OCI-LY7 (cell line): Measurements from ENCODE around the gene PDZD2. TPM values are rescaled to one million over a fixed set of nuclear protein-coding genes. Genes with fewer than 3 reads are reported as not detected.

Experiments
- BruUV-seq: library from RNA; stranded (reverse); fragments of 400-500 nt; replicated peaks from 2 replicates; lab custom pipeline; 2021; lab: Mats Ljungman, UMichigan
- CTCF ChIA-PET: fragments of 300-600 bp; sonication (Branson Sonifier 250); formaldehyde crosslinking; loops from one replicate; lab custom pipeline; 2022; ENCODE audit warnings: antibody characterized with exemption; ENCODE audit not compliant: unreplicated experiment; lab: Charles Lee
- POLR2A ChIA-PET: fragments of 300-600 bp; sonication (Branson Sonifier 250); formaldehyde crosslinking; loops from one replicate; lab custom pipeline; 2022; ENCODE audit warnings: antibody characterized with exemption; lab: Charles Lee
- DNase-seq: peaks from one replicate; pipeline ENCODE4 v3.0.0-alpha.2; 2015; ENCODE audit warnings: low spot score
- H2AFZ ChIP-seq: fragments of 200-600 bp; sonication (generic), shearing (Covaris generic); 2 replicates; pipeline ENCODE4 v1.6.1; 2014; ENCODE audit warnings: mild to moderate bottlenecking, antibody characterized with exemption, low read length, moderate library complexity
- H3K27ac ChIP-seq: fragments of 200-600 bp; sonication (generic); 2 replicates; pipeline ENCODE4 v1.5.1; 2014; ENCODE audit warnings: mixed run types, low read depth, mild to moderate bottlenecking, moderate library complexity, low read length, inconsistent platforms; ENCODE audit not compliant: poor library complexity, severe bottlenecking
- H3K36me3 ChIP-seq: fragments of 200-600 bp; sonication (generic); 2 replicates; pipeline ENCODE4 v1.6.1; 2014; ENCODE audit warnings: mild to moderate bottlenecking, antibody characterized with exemption, low read length, moderate library complexity, mixed read lengths; ENCODE audit not compliant: insufficient read depth
- H3K4me1 ChIP-seq: fragments of 200-600 bp; sonication (generic); 2 replicates; pipeline ENCODE4 v1.5.1; 2014; ENCODE audit warnings: mild to moderate bottlenecking, low read length; ENCODE audit not compliant: insufficient read depth, poor library complexity, severe bottlenecking
- H3K4me2 ChIP-seq: fragments of 200-600 bp; sonication (generic); 2 replicates; pipeline ENCODE4 v1.6.1; 2014; ENCODE audit warnings: mild to moderate bottlenecking, low read length
- H3K4me3 ChIP-seq: fragments of 200-600 bp; sonication (generic); 2 replicates; pipeline ENCODE4 v1.5.1; 2014; ENCODE audit warnings: mild to moderate bottlenecking, low read depth, low read length; ENCODE audit not compliant: poor library complexity, severe bottlenecking
- H3K79me2 ChIP-seq: fragments of 200-600 bp; sonication (generic); 2 replicates; pipeline ENCODE4 v1.6.1; 2016; ENCODE audit warnings: low read depth, mild to moderate bottlenecking, low read length, moderate library complexity, mixed read lengths; ENCODE audit not compliant: insufficient read depth
- H3K9me2 ChIP-seq: fragments of 200-600 bp; sonication (generic); 2 replicates; pipeline ENCODE4 v1.6.1; 2016; ENCODE audit warnings: mild to moderate bottlenecking, low read length, mixed read lengths; ENCODE audit not compliant: insufficient read depth
- H3K9me3 ChIP-seq: fragments of 200-600 bp; sonication (generic); 2 replicates; pipeline ENCODE4 v1.6.1; 2014; ENCODE audit warnings: mild to moderate bottlenecking, mixed run types, low read length, mixed read lengths
- H4K20me1 ChIP-seq: fragments of 200-600 bp; sonication (generic); 2 replicates; pipeline ENCODE4 v1.6.1; 2014; ENCODE audit warnings: mild to moderate bottlenecking, antibody characterized with exemption, low read length, moderate library complexity, mixed read lengths; ENCODE audit not compliant: insufficient read depth
- CTCF ChIP-seq: fragments of 200-600 bp; sonication (generic); conservative IDR thresholded peaks from 2 replicates; pipeline ENCODE4 v1.5.1; 2014; ENCODE audit warnings: mild to moderate bottlenecking, antibody characterized with exemption, low read length, moderate library complexity, mixed read lengths
- EZH2phosphoT487 ChIP-seq: fragments of 200-600 bp; sonication (generic); IDR thresholded peaks from 2 replicates; pipeline ENCODE4 v1.6.1; 2018; ENCODE audit warnings: low read depth, borderline replicate concordance, mild to moderate bottlenecking, mixed run types, antibody characterized with exemption, low read length, moderate library complexity, mixed read lengths
- intact Hi-C: fragments of 100-400 bp; cut with micrococcal nuclease; formaldehyde crosslinking; loops from one replicate; pipeline ENCODE4 v1.10.0; 2022; ENCODE audit not compliant: unreplicated experiment
- total RNA-seq, 2 experiments: library from RNA; depleted of rRNA in 1 of 2; stranded (reverse); fragments of >200 nt in 1 of 2; shearing (Covaris generic) in 1 of 2; gene quantifications; 2 replicates each; pipeline ENCODE4 v1.2.3, GENCODE V29; 2014 to 2022

The PDZD2 gene
- total RNA-seq, 2 experiments from 2014 or later: 8.6 to 10.6 TPM

DNA sequence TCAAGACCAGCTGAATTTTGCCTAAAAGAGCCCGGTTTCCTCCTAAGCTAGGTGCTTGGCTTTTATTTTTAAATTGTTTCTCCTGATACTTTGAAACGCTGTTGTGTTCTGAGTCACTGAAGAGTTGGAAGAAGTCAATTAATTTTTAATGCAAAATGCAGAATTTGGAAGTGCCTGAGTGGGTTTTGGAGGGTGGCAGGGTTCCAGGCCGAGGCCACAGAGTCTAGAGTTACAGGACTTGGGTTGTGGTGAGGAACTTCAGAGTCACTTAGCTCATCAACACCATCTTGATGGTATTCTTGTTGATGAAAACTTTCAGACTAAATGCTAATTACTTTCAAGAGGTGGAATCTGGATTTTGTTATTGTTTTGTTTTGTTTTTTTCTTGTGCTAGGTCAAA is 130.6 kb downstream of the PDZD2 start:
- ChIA-PET CTCF (no interaction called here), POLR2A (interaction anchor here (0.6 to 0.8 kb wide), 2 partner anchors 204 to 301 kb away, joined by 3 read pairs; no protein-coding TSS in a partner anchor)
- no peak overlapping the region for H3K4me3 ChIP-seq
- peaks cover 8% of the 10 kb centered on the region for H3K4me1 ChIP-seq
- no peak overlapping the region for H2AFZ ChIP-seq
- H3K4me2 ChIP-seq: no peak overlapping the region
- H3K27ac ChIP-seq: no peak overlapping the region
- intact Hi-C loops: no loop called here
- DNase-seq: no peak
- no peaks in the 10 kb centered on the region for H3K36me3 ChIP-seq
- H3K79me2 ChIP-seq: no peaks in the 10 kb centered on the region
- no peaks in the 10 kb centered on the region for H4K20me1 ChIP-seq
- H3K9me2 ChIP-seq: no peaks in the 10 kb centered on the region
- BruUV-seq: no TSS peak
- H3K9me3 ChIP-seq: no peaks in the 10 kb centered on the region
- no peak for TF ChIP-seq CTCF

GRCh38 chr5:31770132-31770720 is 131.3 kb downstream of the PDZD2 start:
- Histone ChIP-seq H3K36me3 (no peaks in the 10 kb centered on the region), H3K4me2 (no peak overlapping the region), H3K4me1 (peaks cover 8% of the 10 kb centered on the region), H2AFZ (no peak overlapping the region), H3K9me3 (no peaks in the 10 kb centered on the region), H3K79me2 (no peaks in the 10 kb centered on the region), H3K9me2 (no peaks in the 10 kb centered on the region), H3K27ac (no peak overlapping the region), H3K4me3 (no peak overlapping the region), H4K20me1 (no peaks in the 10 kb centered on the region)
- ChIA-PET POLR2A (interaction anchor here (0.6 to 1.1 kb wide), 4 partner anchors 13 to 300 kb away, joined by 3 to 6 read pairs (median 3); no protein-coding TSS in a partner anchor), CTCF (no interaction called here)
- intact Hi-C loops: no loop called here
- BruUV-seq: no TSS peak
- TF ChIP-seq EZH2phosphoT487 (no peak), CTCF (no peak)
- no peak for DNase-seq

- H3K4me3 ChIP-seq: no peak overlapping the region
- H3K27ac ChIP-seq: no peak overlapping the region
- peak overlapping the region; percentile 20; the same call in 1 of the 2 replicates for H2AFZ ChIP-seq
- H3K9me2 ChIP-seq: no peaks in the 10 kb centered on the region
- H3K9me3 ChIP-seq: no peaks in the 10 kb centered on the region
- intact Hi-C loops: no loop called here
- DNase-seq: no peak
- no peaks in the 10 kb centered on the region for H3K79me2 ChIP-seq
- H3K4me2 ChIP-seq: peak overlapping the region; percentile 7; the same call in 1 of the 2 replicates
- no peak for TF ChIP-seq EZH2phosphoT487
- no peak for TF ChIP-seq CTCF
- H3K36me3 ChIP-seq: no peaks in the 10 kb centered on the region
- ChIA-PET POLR2A (interaction anchor here (0.6 to 1.1 kb wide), 3 partner anchors 13 to 500 kb away, joined by 3 to 5 read pairs (median 3); no protein-coding TSS in a partner anchor), CTCF (no interaction called here)
- H4K20me1 ChIP-seq: no peaks in the 10 kb centered on the region
- peaks cover 8% of the 10 kb centered on the region for H3K4me1 ChIP-seq
- BruUV-seq: no TSS peak
These were observed 132.1 kb downstream of the PDZD2 start for GRCh38 chr5:31770998-31771397.
